ENCODE data around the gene SPEM3. TPM values are rescaled to one million over a fixed set of nuclear protein-coding genes. Genes with fewer than 3 reads are reported as not detected.

Gene SPEM3
- total and polyA plus RNA-seq, 2 of the 13 experiments (the other 11 are each of a cell fraction or from before 2014, with no cell fraction given), result not detected

DNA sequence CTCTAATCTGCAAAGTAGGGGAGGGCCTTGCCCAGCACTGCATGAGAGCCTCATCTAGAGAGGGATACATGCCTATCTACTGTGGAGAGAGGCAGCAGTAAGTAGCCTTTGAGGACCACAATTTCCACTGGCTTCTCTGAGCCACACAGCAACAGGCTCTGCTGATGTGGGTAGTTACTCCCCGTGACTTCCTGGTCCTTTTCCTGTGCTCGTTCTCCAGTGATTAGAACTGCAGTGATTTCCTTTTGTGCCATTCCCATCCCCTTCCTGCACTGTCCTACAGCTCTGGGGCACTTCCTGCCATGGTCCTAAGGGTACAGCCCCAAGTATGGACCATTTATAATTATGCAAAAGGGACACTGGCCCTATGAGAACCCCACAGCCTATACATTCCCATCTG, 37.4 kb upstream of the SPEM3 start (continued):
- TF ChIP-seq HBP1 (CRISPR knock-in tag; IDR thresholded peaks at IDR 0.05; ENCODE audit: low read depth) (no peak), ZMYM3 (CRISPR knock-in tag; IDR thresholded peaks at IDR 0.05) (no peak), KDM4B (CRISPR knock-in tag; IDR thresholded peaks at IDR 0.05) (no peak), KAT2B (IDR thresholded peaks at IDR 0.05; ENCODE audit: borderline replicate concordance, low read depth, low read length) (no peak), ZSCAN20 (CRISPR knock-in tag; IDR thresholded peaks at IDR 0.05; ENCODE audit: borderline replicate concordance) (no peak), ZNF670 (CRISPR knock-in tag; IDR thresholded peaks at IDR 0.05; ENCODE audit: borderline replicate concordance) (no peak), ZNF343 (CRISPR knock-in tag; IDR thresholded peaks at IDR 0.05) (no peak), ZFP62 (CRISPR knock-in tag; IDR thresholded peaks at IDR 0.05) (no peak), HNRNPK (IDR thresholded peaks at IDR 0.05; ENCODE audit: low read depth, low read length, poor library complexity, severe bottlenecking) (no peak)

DNA sequence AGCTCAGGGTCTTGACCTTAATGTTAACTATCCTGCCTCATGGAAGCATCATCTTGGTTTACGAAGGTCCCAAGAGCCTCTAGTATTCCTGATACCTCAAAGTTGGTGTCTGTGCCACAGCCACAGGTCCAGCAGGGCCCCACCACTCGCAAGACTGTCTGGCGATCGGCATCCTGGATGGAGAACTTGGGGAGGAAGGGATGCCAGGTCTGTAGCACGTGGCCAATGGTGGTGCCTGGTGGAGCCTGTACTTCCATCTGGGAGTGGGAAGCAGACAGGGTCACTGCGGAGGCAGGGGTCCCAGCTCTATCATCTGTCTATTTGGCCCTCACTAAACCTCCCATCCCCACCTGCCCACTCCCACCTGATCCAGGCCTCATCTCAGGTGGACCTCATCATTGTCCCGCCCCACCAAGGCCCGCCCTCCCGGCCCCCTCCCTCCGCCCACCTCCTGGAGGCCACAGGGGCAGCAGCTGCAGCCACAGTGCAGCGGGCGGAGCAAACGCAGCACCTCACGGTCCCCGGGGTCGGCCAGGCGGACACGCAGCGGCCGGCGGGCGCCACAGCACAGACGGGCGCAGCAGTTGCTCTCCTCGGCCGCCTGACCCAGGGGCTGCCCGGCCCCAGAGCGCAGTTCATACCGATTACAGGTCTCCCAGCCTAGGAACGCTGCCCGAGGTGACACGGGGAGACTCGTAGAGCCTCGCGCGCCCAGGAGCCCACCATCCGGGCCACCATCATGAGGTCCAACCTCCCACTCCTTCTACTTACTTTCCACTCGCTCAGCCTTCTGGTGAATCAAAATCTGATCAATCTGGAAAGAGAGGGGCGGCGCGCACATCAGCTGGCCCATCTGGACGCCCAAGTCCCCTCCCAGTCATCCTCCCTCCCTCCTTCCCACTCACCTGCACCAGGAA, 35.7 kb upstream of the SPEM3 start:
- WGBS (ENCODE audit: low lambda C conversion rate), result 95% methylated on average over 38 of the region's 42 CpGs
- DNase-seq (ENCODE audit: low spot score) (no peak), ATAC-seq (no peak), FAIRE-seq (no peak)
- Histone ChIP-seq H3K27me3 (ENCODE audit: control insufficient read depth in 1 of 2, insufficient read depth in 2 of 2, low read length in 2 of 2) (no peaks in the 10 kb centered on the region), H3K4me1 (ENCODE audit: insufficient read depth, low read length) (peaks cover 14% of the 10 kb centered on the region), H4K20me1 (ENCODE audit: insufficient read depth, low read length) (no peaks in the 10 kb centered on the region), H3K4me3 (replicated peaks in 1 of 3; ENCODE audit: insufficient read depth in 1 of 3, low read depth in 2 of 3, low read length in 3 of 3) (peak overlapping the region in 1 of 3 experiments; percentile 84; a peak in 1 of 6 replicates), H3K9ac (ENCODE audit: insufficient read depth, low read depth, low read length) (no peak overlapping the region), H2AFZ (ENCODE audit: low read length) (no peak overlapping the region), H3K79me2 (ENCODE audit: insufficient read depth, low read length) (no peaks in the 10 kb centered on the region), H3K27ac (ENCODE audit: extremely low read length, insufficient read depth, low read length) (no peak overlapping the region), H3K36me3 (replicated peaks in 1 of 2; ENCODE audit: control insufficient read depth in 1 of 2, insufficient read depth in 2 of 2, low read length in 2 of 2) (peaks cover 0 to 2% of the 10 kb centered on the region in 2 experiments; a peak in 2 of 5 replicates), H3K4me2 (ENCODE audit: low read depth, low read length) (peak overlapping the region; percentile 88; the same call in 1 of the 2 replicates), H3K9me3 (ENCODE audit: low read length) (no peaks in the 10 kb centered on the region)
- POLR2A ChIA-PET, result interaction anchor here (0.6 to 1.7 kb wide), 4 partner anchors 10 to 106 kb away, joined by 3 to 13 read pairs (median 4); partner anchors contain the start of genes CHRNB1 and TNK1
- CTCF ChIA-PET (ENCODE audit: low intra/inter-chr PET ratio, low total read pairs), result no interaction called here
- in situ Hi-C loops (cut with HindIII; ENCODE audit: extremely low pct_ligation_motif_present, low pct_unique_long_range_greater_than_20kb) (no loop called here), intact Hi-C loops (cut with micrococcal nuclease; ENCODE audit: unreplicated experiment) (no loop called here)
- no TSS peak for BruUV-seq (replicated peaks)
- TF ChIP-seq SUZ12 (IDR thresholded peaks at IDR 0.05; ENCODE audit: low read depth, low read length) (no peak), ZNF251 (CRISPR knock-in tag; IDR thresholded peaks at IDR 0.05) (no peak), ZNF17 (CRISPR knock-in tag; IDR thresholded peaks at IDR 0.05) (no peak), ZNF567 (CRISPR knock-in tag; IDR thresholded peaks at IDR 0.05; ENCODE audit: borderline replicate concordance) (no peak), ZNF30 (CRISPR knock-in tag; IDR thresholded peaks at IDR 0.05) (no peak), GTF3A (CRISPR knock-in tag; conservative IDR thresholded peaks at IDR 0.05) (no peak), ZNF83 (CRISPR knock-in tag; IDR thresholded peaks at IDR 0.05; ENCODE audit: borderline replicate concordance) (no peak), DMAP1 (CRISPR knock-in tag; IDR thresholded peaks at IDR 0.05) (no peak), POLR2G (IDR thresholded peaks at IDR 0.05; ENCODE audit: low read depth, low read length) (no peak), EED (CRISPR knock-in tag; IDR thresholded peaks at IDR 0.05) (no peak), HIVEP1 (CRISPR knock-in tag; IDR thresholded peaks at IDR 0.05) (no peak), ZFYVE20 (CRISPR knock-in tag; IDR thresholded peaks at IDR 0.05; ENCODE audit: borderline replicate concordance, low read depth) (no peak)
- TF ChIP-seq, protein P1, sequence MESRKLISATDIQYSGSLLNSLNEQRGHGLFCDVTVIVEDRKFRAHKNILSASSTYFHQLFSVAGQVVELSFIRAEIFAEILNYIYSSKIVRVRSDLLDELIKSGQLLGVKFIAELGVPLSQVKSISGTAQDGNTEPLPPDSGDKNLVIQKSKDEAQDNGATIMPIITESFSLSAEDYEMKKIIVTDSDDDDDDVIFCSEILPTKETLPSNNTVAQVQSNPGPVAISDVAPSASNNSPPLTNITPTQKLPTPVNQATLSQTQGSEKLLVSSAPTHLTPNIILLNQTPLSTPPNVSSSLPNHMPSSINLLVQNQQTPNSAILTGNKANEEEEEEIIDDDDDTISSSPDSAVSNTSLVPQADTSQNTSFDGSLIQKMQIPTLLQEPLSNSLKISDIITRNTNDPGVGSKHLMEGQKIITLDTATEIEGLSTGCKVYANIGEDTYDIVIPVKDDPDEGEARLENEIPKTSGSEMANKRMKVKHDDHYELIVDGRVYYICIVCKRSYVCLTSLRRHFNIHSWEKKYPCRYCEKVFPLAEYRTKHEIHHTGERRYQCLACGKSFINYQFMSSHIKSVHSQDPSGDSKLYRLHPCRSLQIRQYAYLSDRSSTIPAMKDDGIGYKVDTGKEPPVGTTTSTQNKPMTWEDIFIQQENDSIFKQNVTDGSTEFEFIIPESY (CRISPR knock-in tag; IDR thresholded peaks at IDR 0.05), result no peak

Measured in HepG2 (cell line).